GM18505 (cell line): Measurements from ENCODE around the gene CITED4.
A peak's percentile ranks its signal among the peaks of the same experiment; 100 is the strongest.

Source experiments
- ATAC-seq: cut with Tn5 transposase; IDR thresholded peaks from one replicate; pipeline ENCODE4 v1.9.1; 2021; ENCODE audit not compliant: unreplicated experiment
- POLR2A ChIP-seq: IDR thresholded peaks from 4 replicates; pipeline ENCODE4 v1.6.1; 2011; ENCODE audit warnings: borderline replicate concordance; ENCODE audit not compliant: insufficient read depth, insufficient read length; ENCODE audit errors: extremely low read depth

CITED4 gene

DNA sequence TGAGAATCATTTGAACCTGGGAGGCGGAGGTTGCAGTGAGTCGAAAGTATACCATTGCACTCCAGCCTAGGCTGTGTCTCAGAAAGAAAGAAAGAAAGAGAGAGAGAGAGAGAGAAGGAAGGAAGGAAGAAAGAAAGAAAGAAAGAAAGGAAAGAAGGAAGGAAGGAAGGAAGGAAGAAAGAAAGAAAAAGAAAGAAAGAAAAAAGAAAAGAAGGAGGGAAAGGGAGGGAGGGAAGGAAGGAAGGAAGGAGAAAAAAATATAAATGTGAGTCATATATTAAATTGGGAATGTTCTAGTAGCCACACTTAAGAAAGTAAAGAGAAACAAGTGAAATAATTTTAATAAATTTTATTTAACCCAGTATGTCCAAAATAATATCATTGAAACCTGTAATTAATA, 16.7 kb upstream of the CITED4 start:
- no peak for TF ChIP-seq POLR2A
- no peak for ATAC-seq

DNA sequence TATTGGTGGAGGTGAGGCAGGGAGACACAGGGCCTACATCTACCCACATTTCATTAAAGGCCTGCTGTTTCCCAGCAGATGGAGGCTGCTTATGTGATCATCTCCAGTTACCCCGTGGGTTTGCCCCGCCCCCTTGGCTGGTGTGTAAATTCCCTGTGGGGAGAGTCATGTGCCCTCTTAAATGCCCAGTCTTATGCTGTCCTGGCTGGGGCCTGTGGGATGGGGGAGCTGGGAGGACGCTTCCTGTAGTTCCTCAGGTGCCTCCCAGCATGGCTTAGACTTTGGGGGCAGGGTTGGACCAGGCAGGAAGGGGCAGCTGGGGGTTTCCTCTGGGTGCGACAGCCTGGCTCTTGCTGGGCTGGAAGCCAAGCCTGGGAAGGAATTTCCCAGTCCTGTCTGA, 15.5 kb upstream of the CITED4 start:
- no peak for ATAC-seq
- TF ChIP-seq POLR2A: no peak

DNA sequence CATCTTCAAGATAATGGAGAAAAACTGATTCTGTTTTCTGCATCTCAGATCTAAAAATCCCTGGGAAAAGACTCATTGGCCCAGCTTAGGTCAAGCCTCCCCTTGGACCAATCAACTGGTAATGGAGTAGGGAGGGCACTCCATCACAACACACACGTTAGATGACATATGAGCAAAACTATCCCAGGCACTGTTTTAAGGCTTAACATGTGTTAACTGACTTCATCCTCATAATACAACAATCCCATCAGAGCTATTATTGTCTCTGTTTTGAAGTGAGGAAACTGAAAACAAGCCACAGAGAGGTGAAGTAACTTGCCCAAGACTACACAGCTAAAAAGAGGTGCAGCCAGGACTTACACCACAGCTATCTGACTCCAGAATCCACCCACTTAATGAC, 14.7 kb upstream of the CITED4 start:
- TF ChIP-seq POLR2A: no peak
- no peak for ATAC-seq

DNA sequence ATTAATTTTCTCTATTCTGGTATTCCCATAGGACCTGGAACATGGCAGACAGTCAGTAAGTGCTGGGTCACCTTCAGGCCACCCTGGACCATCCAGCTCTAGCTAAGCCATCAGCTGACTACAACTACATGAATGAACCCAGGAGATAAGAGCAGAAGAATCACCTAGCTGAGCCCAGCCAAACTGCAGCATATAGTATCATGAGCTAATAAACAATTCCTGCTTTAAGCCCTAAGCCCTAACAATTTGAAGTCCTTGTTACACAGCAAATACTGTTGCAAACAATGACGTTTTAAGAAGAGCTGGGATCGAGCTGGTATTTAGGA, 14.2 kb upstream of the CITED4 start:
- no peak for ATAC-seq
- TF ChIP-seq POLR2A: no peak

DNA sequence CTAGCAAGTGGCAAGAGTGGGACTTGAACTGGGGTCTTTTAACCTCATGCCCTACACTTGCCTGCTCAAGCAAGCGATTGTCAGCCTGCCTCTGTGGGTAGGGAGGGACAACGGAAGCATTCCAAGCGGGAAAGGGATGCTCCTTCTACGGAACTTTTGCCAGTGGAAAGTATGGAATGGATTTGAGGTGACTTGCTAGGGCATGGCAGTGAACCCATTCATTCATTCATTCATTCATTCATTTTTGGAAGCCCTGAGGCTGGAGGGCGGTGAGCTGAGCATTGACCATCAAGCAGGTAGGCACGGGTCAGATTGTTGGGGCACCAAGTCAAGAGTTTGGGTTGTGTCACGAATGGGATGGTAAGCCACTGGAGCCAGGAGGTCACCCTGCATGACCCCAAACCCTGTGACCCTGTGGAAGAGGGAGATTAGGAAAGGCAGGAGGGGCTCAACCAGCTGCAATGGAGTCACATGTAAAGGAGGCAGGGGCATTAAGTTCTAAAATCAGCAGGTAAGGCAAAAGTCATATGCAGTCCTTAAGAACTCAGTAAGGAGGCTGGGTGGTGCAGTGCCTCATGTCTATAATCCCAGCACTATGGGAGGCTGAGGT, 11.8 kb upstream of the CITED4 start:
- no peak for TF ChIP-seq POLR2A
- ATAC-seq: no peak

DNA sequence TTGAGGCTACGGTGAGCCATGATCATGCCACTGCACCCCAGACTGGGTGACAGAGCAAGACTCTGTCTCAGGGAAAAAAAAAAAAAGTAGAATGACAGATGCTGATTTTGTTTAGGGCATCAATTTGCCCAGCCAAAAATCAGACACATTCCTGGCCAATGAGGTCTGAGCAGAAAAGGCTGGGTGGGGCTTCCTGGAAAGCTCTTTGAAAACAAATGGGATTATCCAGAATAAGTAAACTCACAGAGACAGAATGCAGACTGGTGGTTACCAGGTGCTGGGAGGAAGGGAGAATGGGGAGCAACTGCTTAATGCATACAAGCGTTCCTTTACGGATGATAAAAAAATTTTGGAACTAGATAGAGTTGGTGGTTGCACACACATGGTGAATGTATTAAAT, 10.1 kb upstream of the CITED4 start:
- no peak for TF ChIP-seq POLR2A
- ATAC-seq: no peak

DNA sequence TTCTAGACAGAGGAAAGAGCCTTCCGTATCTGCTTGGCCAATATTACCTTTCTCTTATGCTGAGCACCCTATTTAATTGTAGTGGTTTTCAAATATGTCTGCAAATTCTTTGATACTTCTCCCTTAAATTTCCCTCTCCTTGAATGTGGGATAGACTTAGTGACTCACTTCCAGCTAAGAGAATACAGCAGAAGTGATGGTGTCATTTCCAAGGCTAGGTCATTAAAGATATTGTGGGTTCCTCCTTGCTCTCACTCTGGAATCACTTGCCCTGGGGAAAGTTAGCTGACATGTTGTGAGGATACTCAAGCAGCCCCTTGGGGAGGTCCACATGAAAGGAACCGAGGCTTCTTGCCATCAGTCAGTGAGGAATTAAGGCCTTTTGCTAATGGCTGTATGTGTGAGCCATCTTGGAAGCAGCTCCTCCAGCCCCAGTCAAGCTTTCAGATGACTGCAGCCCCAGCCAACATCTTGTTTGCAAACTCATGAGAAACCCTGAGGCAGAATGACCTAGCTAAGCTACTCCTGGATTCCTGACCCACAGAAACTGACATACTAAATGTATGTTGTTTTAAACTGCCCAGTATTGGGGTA, 8.1 kb upstream of the CITED4 start:
- no peak for TF ChIP-seq POLR2A

DNA sequence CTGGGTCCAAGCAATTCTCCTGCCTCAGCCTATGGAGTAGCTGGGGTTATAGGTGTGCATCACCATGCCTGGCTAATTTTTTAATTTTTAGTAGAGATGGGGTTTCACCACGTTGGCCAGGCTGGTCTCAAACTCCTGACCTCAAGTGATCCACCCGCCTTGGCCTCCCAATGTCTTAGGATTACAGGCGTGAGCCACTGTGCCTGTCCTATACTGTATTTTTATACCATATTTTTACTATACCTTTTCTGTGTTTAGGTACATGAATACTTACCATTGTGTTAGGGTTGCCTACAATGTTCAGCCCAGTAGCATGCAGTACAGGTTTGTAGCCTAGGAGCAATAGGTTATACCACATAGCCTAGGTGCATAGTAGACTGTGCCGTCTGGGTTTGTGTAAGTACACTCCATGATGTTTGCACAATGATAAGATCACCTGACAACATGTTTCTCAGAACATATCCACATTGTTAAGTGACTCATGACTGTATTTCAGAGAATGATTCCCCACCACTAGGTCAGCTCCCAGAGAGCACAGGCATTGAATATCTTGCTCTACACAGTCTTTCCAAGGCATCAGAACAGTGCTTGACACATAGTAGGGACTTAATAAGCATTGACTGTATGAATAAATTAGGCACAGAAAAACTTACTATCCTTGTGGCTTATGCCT, 6.0 kb upstream of the CITED4 start:
- TF ChIP-seq POLR2A: no peak
- ATAC-seq: no peak

More for the DNA sequence above, 8.1 kb upstream of the CITED4 start:
- no peak for ATAC-seq

DNA sequence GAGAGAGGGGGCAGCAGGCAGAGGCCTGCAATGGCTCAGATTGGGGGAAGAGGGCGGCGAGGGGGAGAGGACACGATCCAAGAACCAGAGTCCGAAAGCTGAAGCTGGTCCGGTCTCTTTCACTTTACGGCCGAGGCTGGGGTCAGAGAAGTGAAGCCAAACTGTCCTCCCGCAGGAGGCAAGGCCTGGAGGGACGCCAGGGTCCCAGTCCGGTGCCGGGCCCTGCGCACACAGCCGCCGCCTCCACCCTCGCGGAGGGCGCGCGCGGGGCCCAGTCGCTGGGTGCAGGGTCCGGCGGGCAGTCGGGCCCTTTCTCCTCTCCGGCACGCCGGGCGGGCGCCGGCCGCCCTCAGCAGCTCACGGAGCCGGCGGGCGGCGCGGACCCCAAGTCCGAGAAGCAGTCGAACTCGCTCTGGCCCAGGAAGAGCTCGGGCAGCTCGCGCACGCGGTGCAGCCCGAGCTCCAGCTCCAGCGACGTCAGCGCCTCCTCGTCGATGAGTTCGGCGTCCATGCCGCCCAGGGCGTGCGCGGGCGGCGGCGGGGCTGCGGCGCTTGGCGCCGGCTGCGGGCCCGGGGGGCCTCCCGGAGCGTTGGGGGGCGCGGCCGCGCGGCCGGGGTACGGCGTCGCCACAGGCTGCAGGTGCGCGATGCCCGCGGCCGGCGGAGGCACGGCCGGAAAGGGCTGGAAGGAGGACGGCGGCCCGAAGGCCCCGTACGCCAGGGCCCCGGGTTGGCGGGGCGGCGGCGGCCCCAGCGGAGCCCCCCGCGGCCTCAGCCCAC, 749 bp downstream of the CITED4 start:
- ATAC-seq: peak; percentile 8
- no peak for TF ChIP-seq POLR2A

DNA sequence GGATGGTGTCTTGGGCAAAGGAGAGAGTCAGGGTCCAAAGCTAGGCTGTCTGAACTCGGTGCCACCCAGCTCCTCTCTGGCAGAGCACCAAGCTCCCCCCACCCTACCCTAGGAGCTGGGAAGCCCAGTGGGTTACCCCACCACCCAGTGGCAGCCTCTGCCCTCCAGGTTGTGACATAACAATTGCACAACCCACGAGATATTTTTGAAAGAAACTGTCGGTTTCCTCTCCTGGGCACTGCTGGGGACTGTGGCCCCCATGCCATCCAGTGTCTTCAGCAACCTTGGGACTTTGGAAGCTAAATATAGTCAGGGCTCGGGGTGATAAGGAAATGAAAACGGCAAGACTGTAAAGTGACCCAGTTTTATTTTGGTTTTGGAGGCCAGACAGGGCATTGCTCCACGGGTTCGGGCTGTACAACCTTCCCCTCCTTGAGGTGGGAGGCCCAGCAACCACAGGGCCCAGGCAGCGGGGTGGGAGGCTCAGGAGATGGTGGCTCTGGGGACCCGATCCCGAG, 1.4 kb downstream of the CITED4 start:
- TF ChIP-seq POLR2A: no peak
- no peak for ATAC-seq

DNA sequence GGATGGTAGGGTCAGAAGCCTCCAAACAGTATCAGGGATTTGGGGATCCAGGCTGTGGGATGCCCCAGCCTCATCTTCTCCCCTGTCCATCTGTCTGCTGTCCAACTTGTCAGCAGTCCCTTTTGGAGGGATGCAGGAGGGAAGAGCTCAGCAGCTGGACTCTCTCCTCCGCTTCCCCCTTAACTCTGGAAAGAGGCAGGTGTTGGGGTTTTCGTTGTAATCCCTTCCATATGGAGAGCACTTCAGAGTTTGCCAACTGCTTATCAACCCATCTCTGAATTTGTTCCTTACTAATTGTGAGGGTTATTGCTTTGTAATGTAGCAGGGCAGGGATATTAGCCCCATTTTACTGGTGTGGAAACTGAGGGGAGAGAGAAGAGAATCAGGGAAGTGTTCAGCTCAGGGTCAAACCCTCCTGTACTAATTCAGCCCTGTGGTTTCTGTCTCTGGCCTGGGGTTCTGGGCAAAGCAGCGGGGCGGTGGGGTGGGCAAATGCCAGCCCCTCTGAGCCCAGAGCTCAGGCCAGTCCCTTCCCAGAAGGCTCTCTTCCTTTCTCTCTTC, 3.2 kb downstream of the CITED4 start:
- TF ChIP-seq POLR2A: no peak
- ATAC-seq: no peak

DNA sequence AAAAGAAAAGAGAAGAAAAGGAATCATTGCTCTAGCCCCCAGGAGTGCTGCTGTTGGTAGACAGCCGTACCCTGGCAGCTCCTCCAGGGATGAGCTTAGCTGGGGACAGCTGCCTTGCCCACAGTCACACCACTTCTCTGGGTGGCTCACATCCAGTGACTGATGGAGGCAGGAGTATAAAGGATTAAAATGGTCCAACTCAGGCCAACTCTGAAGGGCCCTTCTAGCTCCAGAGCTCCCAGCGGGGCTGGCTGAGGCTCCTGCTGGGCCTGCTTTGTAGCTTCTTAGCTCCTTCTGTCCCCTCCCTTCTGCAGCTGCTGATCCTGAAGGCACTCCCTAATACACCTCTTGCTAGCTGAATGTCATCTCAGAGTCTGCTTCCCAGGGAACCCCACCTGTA, 4.4 kb downstream of the CITED4 start:
- ATAC-seq: no peak
- TF ChIP-seq POLR2A: no peak

DNA sequence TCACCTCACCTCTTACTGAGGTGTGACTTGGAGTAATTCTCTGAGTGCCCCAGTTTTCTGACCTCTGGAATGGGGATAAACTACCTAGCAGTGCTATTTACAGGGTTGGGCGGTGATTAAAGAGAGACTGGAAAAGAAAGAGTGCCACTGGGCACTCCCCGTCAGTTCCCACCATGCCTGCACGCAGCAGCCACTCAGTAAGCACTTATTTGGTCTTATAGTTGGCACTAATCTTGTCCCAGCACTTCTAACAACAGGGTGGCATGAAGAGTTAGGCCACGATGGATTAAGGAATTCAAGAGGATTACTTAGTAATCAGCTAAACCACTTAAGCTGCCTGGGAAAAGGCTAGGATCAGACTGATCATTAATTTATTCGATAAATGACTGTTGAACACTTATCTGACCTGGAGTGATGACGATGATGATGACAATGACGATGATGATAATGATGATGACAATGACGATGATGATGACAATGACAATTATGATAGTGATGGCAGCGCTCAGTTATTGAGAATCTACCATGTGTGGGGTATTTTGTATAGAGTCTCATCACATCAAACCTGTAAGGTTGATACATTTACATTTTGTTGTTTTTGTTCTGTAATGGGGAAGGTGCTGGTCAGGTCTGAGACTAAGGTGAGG, 5.4 kb downstream of the CITED4 start:
- TF ChIP-seq POLR2A: no peak
- ATAC-seq: no peak

DNA sequence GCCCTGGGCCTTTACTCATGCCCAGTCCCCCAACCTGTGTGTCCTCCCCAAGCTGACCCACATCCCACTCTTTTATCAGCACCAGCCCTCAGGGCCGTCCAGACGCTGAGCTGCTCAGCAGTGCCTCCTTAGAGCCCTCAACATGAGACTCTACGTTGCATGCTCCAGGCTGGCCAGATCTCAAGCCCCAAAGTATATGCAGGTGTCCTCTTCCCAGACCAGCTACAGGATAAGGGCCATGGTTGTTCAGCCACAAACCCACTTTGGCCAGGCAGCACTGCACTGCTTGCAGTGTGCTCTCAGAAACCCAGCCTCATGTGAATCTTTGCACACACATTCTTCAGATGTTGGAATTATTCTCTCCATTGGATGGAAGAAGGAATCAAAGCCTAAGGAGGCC, 6.0 kb downstream of the CITED4 start:
- no peak for TF ChIP-seq POLR2A
- ATAC-seq: no peak

DNA sequence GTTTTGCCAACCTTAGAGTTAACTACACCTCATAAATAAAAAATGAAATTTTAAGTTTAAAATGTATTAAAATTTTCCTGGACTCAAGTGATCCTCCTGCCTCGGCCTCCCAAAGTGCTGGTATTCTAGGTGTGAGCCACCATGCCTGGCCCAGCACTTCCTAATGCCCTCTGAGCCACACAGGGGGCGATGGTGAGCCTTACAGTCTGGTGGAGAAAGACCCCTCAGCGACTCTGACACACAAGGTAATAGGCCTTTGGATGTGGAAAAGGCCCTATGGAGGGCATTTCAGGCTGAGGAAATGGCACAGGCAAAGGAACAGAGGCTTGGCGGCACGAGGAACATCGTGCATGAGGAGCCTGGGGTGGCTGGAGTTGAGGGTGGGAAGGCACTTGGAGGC, 6.7 kb downstream of the CITED4 start:
- TF ChIP-seq POLR2A: no peak
- no peak for ATAC-seq
